Fibroblast of pulmonary artery (primary cell): ENCODE measurements around the gene SNX30.

Experiments
- DNase-seq: peaks from one replicate; pipeline ENCODE4 v3.0.0-alpha.2; 2010; ENCODE audit warnings: low read depth
- H3K4me3 ChIP-seq: replicated peaks from 2 replicates; pipeline ENCODE4 v1.5.1; 2011; ENCODE audit warnings: low read depth, mild to moderate bottlenecking, control low read depth, low read length, moderate library complexity
- CTCF ChIP-seq: IDR thresholded peaks from 2 replicates; pipeline ENCODE4 v1.5.1; 2011; ENCODE audit warnings: mild to moderate bottlenecking, control low read depth, low read length, inconsistent platforms; ENCODE audit errors: missing control alignments

SNX30 gene

GRCh38 chr9:112873773-112874405 lies 123.3 kb downstream of the SNX30 start:
- TF ChIP-seq CTCF = no peak
- no peak for DNase-seq
- H3K4me3 ChIP-seq = no peak overlapping the region

GRCh38 chr9:112878752-112879151 lies 128.2 kb downstream of the SNX30 start:
- no peak for TF ChIP-seq CTCF
- H3K4me3 ChIP-seq = no peak overlapping the region
- DNase-seq = no peak

- H3K4me3 ChIP-seq = no peak overlapping the region
- no peak for TF ChIP-seq CTCF
- no peak for DNase-seq
Observed at GRCh38 chr9:112880650-112881049, 130.1 kb downstream of the SNX30 start.

GRCh38 chr9:112881331-112881730 lies 130.8 kb downstream of the SNX30 start:
- no peak overlapping the region for H3K4me3 ChIP-seq
- DNase-seq = peak; percentile 33

GRCh38 chr9:112884101-112884500 lies 133.5 kb downstream of the SNX30 start:
- DNase-seq = peak; percentile 38
- H3K4me3 ChIP-seq = no peak overlapping the region

More at GRCh38 chr9:112881331-112881730, 130.8 kb downstream of the SNX30 start:
- no peak for TF ChIP-seq CTCF

GRCh38 chr9:112884721-112885120 lies 134.2 kb downstream of the SNX30 start:
- DNase-seq = no peak
- H3K4me3 ChIP-seq = no peak overlapping the region
- no peak for TF ChIP-seq CTCF

More at GRCh38 chr9:112884101-112884500, 133.5 kb downstream of the SNX30 start:
- no peak for TF ChIP-seq CTCF

GRCh38 chr9:112885324-112885723 lies 134.8 kb downstream of the SNX30 start:
- no peak for DNase-seq

More at GRCh38 chr9:112885324-112885723, 134.8 kb downstream of the SNX30 start:
- TF ChIP-seq CTCF = no peak
- no peak overlapping the region for H3K4me3 ChIP-seq
